Mucosa of rectum (tissue), 2 donors: ENCODE measurements around the gene RPL32.
"Not testable (repeated sequence)": the region's sequence is repeated elsewhere in the genome, so short reads cannot be mapped to it uniquely, and the experiment has no call there.

ENCODE experiments used
- H3K27ac ChIP-seq, 2 donors: one replicate each; pipeline ENCODE4 v1.7.0; 2013; ENCODE audit warnings: inconsistent platforms in 2 of 2, low read depth in 2 of 2, low read length in 2 of 2
- H3K27me3 ChIP-seq, 2 donors: one replicate each; pipeline ENCODE4 v1.7.0; 2013; ENCODE audit warnings: low read length in 2 of 2; ENCODE audit not compliant: control insufficient read depth in 2 of 2, insufficient read depth in 2 of 2
- H3K36me3 ChIP-seq, 2 donors: one replicate each; pipeline ENCODE4 v1.7.0; 2013; ENCODE audit warnings: low read length in 2 of 2; ENCODE audit not compliant: control insufficient read depth in 2 of 2, insufficient read depth in 2 of 2
- H3K4me1 ChIP-seq, 2 donors: one replicate each; pipeline ENCODE4 v1.7.0; 2013; ENCODE audit warnings: low read length in 2 of 2, mild to moderate bottlenecking in 1 of 2; ENCODE audit not compliant: control insufficient read depth in 2 of 2, insufficient read depth in 2 of 2
- H3K4me3 ChIP-seq, 2 donors: one replicate each; pipeline ENCODE4 v1.7.0; 2013; ENCODE audit warnings: low read length in 2 of 2
- H3K9ac ChIP-seq, 2 donors: one replicate each; pipeline ENCODE4 v1.7.0; 2013; ENCODE audit warnings: low read length in 2 of 2, low read depth in 1 of 2, mild to moderate bottlenecking in 1 of 2
- H3K9me3 ChIP-seq, 2 donors: one replicate each; pipeline ENCODE4 v1.7.0; 2013; ENCODE audit warnings: low read length in 2 of 2; ENCODE audit not compliant: control insufficient read depth in 2 of 2
- donor health status: healthy.
- donor health status: Normal muscosa, but diverticular disease.

RPL32 gene

GRCh38 chr3:12797124-12797891, 44.1 kb downstream of the RPL32 start:
- no peaks in the 10 kb centered on the region for H3K9me3 ChIP-seq
- H3K36me3 ChIP-seq, result no peaks in the 10 kb centered on the region
- peaks cover 4 to 5% of the 10 kb centered on the region in 2 donors for H3K27me3 ChIP-seq
- no peak overlapping the region for H3K9ac ChIP-seq
- H3K27ac ChIP-seq, result no peak overlapping the region
- H3K4me3 ChIP-seq, result peak overlapping the region in 1 of 2 donors; percentile 71
- H3K4me1 ChIP-seq, result peaks cover 3% of the 10 kb centered on the region in 2 donors

GRCh38 chr3:12796171-12797123, 44.9 kb downstream of the RPL32 start, which contains the start of gene CAND2:
TSS of gene CAND2 (plus strand) at chr3:12796680. CDS start at chr3:12796721, 41 bp downstream.
- Histone ChIP-seq H3K9me3 (no peaks in the 10 kb centered on the region), H3K36me3 (no peaks in the 10 kb centered on the region), H3K9ac (peak within 1 kb of the TSS; percentile 47 to 57), H3K27ac (peak within 1 kb of the TSS in 1 of 2 donors; percentile 48), H3K4me3 (peak within 1 kb of the TSS; percentile 71), H3K27me3 (peaks cover 4 to 5% of the 10 kb centered on the region in 2 donors), H3K4me1 (peaks cover 3% of the 10 kb centered on the region in 2 donors)

GRCh38 chr3:12793701-12794100, 47.7 kb downstream of the RPL32 start:
- Histone ChIP-seq H3K9ac (no peak overlapping the region), H3K27me3 (peaks cover 4 to 5% of the 10 kb centered on the region in 2 donors), H3K27ac (no peak overlapping the region), H3K36me3 (no peaks in the 10 kb centered on the region), H3K9me3 (no peaks in the 10 kb centered on the region), H3K4me1 (peaks cover 3% of the 10 kb centered on the region in 2 donors), H3K4me3 (no peak overlapping the region)

- H3K27me3 ChIP-seq, result peaks cover 3 to 4% of the 10 kb centered on the region in 2 donors
- no peaks in the 10 kb centered on the region for H3K9me3 ChIP-seq
- H3K36me3 ChIP-seq, result no peaks in the 10 kb centered on the region
- H3K27ac ChIP-seq, result no peak overlapping the region
- H3K4me3 ChIP-seq, result no peak overlapping the region
- no peak overlapping the region for H3K9ac ChIP-seq
- peaks cover 3% of the 10 kb centered on the region in 2 donors for H3K4me1 ChIP-seq
Measured at GRCh38 chr3:12791430-12791829, 49.9 kb downstream of the RPL32 start.

- not testable (repeated sequence) for H3K36me3 ChIP-seq, H3K9me3 ChIP-seq, H3K27ac ChIP-seq, H3K4me3 ChIP-seq, H3K4me1 ChIP-seq, H3K27me3 ChIP-seq, H3K9ac ChIP-seq
Measured at GRCh38 chr3:12787967-12788690, 53.2 kb downstream of the RPL32 start.

GRCh38 chr3:12787346-12787745, 54.0 kb downstream of the RPL32 start:
- H3K4me1 ChIP-seq, H3K9ac ChIP-seq, H3K36me3 ChIP-seq, H3K27me3 ChIP-seq, H3K4me3 ChIP-seq, H3K27ac ChIP-seq, H3K9me3 ChIP-seq: not testable (repeated sequence)

- Histone ChIP-seq H3K36me3 (no peaks in the 10 kb centered on the region), H3K9ac (no peak overlapping the region), H3K27ac (no peak overlapping the region), H3K27me3 (peaks cover 2 to 4% of the 10 kb centered on the region in 2 donors), H3K4me1 (no peaks in the 10 kb centered on the region), H3K4me3 (no peak overlapping the region), H3K9me3 (no peaks in the 10 kb centered on the region)
Measured at GRCh38 chr3:12785096-12785495, 56.3 kb downstream of the RPL32 start.
